Measurements from ENCODE around the gene ODR4. TPM values are rescaled to one million over a fixed set of nuclear protein-coding genes. Genes with fewer than 3 reads are reported as not detected.
"Not testable (repeated sequence)": the region's sequence is repeated elsewhere in the genome, so short reads cannot be mapped to it uniquely, and the experiment has no call there.

Gene ODR4
- total and polyA plus RNA-seq, 2 of the 4 experiments (the other 2 are of a cell fraction): 9.4 to 9.7 TPM

DNA sequence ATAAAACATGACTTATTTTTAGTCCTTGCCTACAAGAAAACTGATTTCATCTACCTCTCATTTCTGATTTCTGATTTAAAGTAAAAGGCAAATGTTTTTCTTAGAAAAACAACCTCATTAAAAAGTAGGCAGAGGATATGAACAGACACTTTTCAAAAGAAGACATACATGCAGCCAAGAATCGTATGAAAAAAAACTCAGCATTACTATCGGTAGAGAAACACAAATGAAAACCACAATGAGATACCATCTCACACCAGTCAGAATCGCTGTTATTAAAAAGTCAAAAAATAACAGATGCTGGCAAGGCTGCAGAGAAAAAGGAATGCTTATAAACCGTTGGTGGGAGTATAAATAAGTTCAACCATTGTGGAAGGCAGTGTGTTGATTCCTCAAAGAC, 16.2 kb downstream of the ODR4 start:
- Histone ChIP-seq H2AFZ (replicated peaks; ENCODE audit: low read length, poor library complexity) (no peak overlapping the region), H3K9ac (ENCODE audit: low read depth, low read length) (no peak overlapping the region), H2BK20ac (ENCODE audit: low read depth, low read length) (no peak overlapping the region), H3K9me3 (ENCODE audit: control insufficient read depth, insufficient read depth, low read length) (no peaks in the 10 kb centered on the region), H4K20me1 (ENCODE audit: insufficient read depth, low read length) (no peaks in the 10 kb centered on the region), H3K23ac (ENCODE audit: low read depth, low read length) (no peak overlapping the region), H3K36me3 (ENCODE audit: control insufficient read depth, insufficient read depth, low read length) (peaks cover 18% of the 10 kb centered on the region), H3K14ac (replicated peaks; ENCODE audit: low read depth, low read length) (no peak overlapping the region), H4K5ac (ENCODE audit: low read depth, low read length) (no peak overlapping the region), H3K18ac (ENCODE audit: low read depth, low read length) (no peak overlapping the region), H3K56ac (ENCODE audit: extremely low read depth, insufficient read depth, low read length) (no peak overlapping the region), H4K91ac (ENCODE audit: insufficient read depth, low read depth, low read length) (no peak overlapping the region), H3K4ac (ENCODE audit: low read depth, low read length) (no peak overlapping the region), H3K9me1 (ENCODE audit: insufficient read depth, low read length) (0 out of 2 replicates have a peak, but pooled peaks cover 3% of the 10 kb centered on the region), H3K4me2 (ENCODE audit: low read depth, low read length) (no peak overlapping the region), H3K4me1 (ENCODE audit: control insufficient read depth, insufficient read depth, low read length) (no peaks in the 10 kb centered on the region), H3K27me3 (ENCODE audit: control insufficient read depth, insufficient read depth, low read length) (no peaks in the 10 kb centered on the region), H2AK5ac (ENCODE audit: low read depth, low read length) (no peak overlapping the region), H3K27ac (ENCODE audit: insufficient read depth, low read length) (no peak overlapping the region), H2BK120ac (ENCODE audit: low read depth, low read length) (no peak overlapping the region), H3K79me1 (ENCODE audit: low read depth in 1 of 2, low read length in 2 of 2) (peaks cover 0 to 3% of the 10 kb centered on the region in 2 experiments; a peak in 2 of 4 replicates), H2BK5ac (ENCODE audit: low read depth, low read length, poor library complexity, severe bottlenecking) (no peak overlapping the region), H4K8ac (ENCODE audit: low read depth in 2 of 2, low read length in 2 of 2) (no peak overlapping the region), H3K4me3 (ENCODE audit: insufficient read depth, low read depth, low read length) (no peak overlapping the region), H2BK15ac (ENCODE audit: low read depth, low read length) (no peak overlapping the region), H2AK9ac (replicated peaks; ENCODE audit: low read depth, low read length, poor library complexity) (no peak overlapping the region)
- BruUV-seq (replicated peaks): no TSS peak
- CTCF ChIA-PET: no interaction called here
- dilution Hi-C loops (cut with HindIII; ENCODE audit: low sequenced_read_pairs, unreplicated experiment): no loop called here
- DNase-seq (no peak), ATAC-seq (ENCODE audit: low read depth) (no peak)
- TF ChIP-seq CHD1 (IDR thresholded peaks at IDR 0.05; ENCODE audit: low read depth, low read length) (no peak), FOS (IDR thresholded peaks at IDR 0.05; ENCODE audit: low read depth, low read length) (no peak)
- POLR2A ChIA-PET (ENCODE audit: unreplicated experiment): no interaction called here
- intact Hi-C loops (cut with micrococcal nuclease): no loop called here
- no CpG with 5 or more reads among the region's 4 CpGs for WGBS, 2 experiments (ENCODE audit: extremely low coverage in 2 of 2, insufficient read length in 1 of 2)
- in situ Hi-C loops (cut with MboI; ENCODE audit: low sequenced_read_pairs): no loop called here

- WGBS, 2 experiments (ENCODE audit: extremely low coverage in 2 of 2, insufficient read length in 1 of 2): 100% methylated on average over 1 of the region's 6 CpGs; no CpG with 5 or more reads in 1 of the 2 experiments
- DNase-seq; in situ Hi-C loops (cut with MboI; ENCODE audit: low sequenced_read_pairs): not testable (repeated sequence)
Measured at GRCh38 chr1:186392711-186393110, 17.1 kb downstream of the ODR4 start.

More at GRCh38 chr1:186392711-186393110, 17.1 kb downstream of the ODR4 start:
- H2BK120ac ChIP-seq (ENCODE audit: low read depth, low read length); BruUV-seq (replicated peaks); H4K5ac ChIP-seq (ENCODE audit: low read depth, low read length); H3K14ac ChIP-seq (replicated peaks; ENCODE audit: low read depth, low read length); H2BK20ac ChIP-seq (ENCODE audit: low read depth, low read length); H3K9ac ChIP-seq (ENCODE audit: low read depth, low read length); H2AK5ac ChIP-seq (ENCODE audit: low read depth, low read length); H4K20me1 ChIP-seq (ENCODE audit: insufficient read depth, low read length); POLR2A ChIA-PET (ENCODE audit: unreplicated experiment); dilution Hi-C loops (cut with HindIII; ENCODE audit: low sequenced_read_pairs, unreplicated experiment); H3K18ac ChIP-seq (ENCODE audit: low read depth, low read length); H4K91ac ChIP-seq (ENCODE audit: insufficient read depth, low read depth, low read length); H3K27ac ChIP-seq (ENCODE audit: insufficient read depth, low read length); H3K56ac ChIP-seq (ENCODE audit: extremely low read depth, insufficient read depth, low read length); H2AFZ ChIP-seq (replicated peaks; ENCODE audit: low read length, poor library complexity); H3K4me3 ChIP-seq (ENCODE audit: insufficient read depth, low read depth, low read length); ATAC-seq (ENCODE audit: low read depth); H2BK5ac ChIP-seq (ENCODE audit: low read depth, low read length, poor library complexity, severe bottlenecking); H3K27me3 ChIP-seq (ENCODE audit: control insufficient read depth, insufficient read depth, low read length); H3K23ac ChIP-seq (ENCODE audit: low read depth, low read length); H4K8ac ChIP-seq (ENCODE audit: low read depth in 2 of 2, low read length in 2 of 2); H3K4me2 ChIP-seq (ENCODE audit: low read depth, low read length); H3K4ac ChIP-seq (ENCODE audit: low read depth, low read length); H3K79me1 ChIP-seq (ENCODE audit: low read depth in 1 of 2, low read length in 2 of 2); H2BK15ac ChIP-seq (ENCODE audit: low read depth, low read length); H3K9me3 ChIP-seq (ENCODE audit: control insufficient read depth, insufficient read depth, low read length); H3K9me1 ChIP-seq (ENCODE audit: insufficient read depth, low read length); H3K4me1 ChIP-seq (ENCODE audit: control insufficient read depth, insufficient read depth, low read length); H2AK9ac ChIP-seq (replicated peaks; ENCODE audit: low read depth, low read length, poor library complexity); intact Hi-C loops (cut with micrococcal nuclease): not testable (repeated sequence)
- peaks cover 20% of the 10 kb centered on the region for H3K36me3 ChIP-seq (ENCODE audit: control insufficient read depth, insufficient read depth, low read length)
- CTCF ChIA-PET: interaction anchor here (1.8 kb wide), 1 partner anchor 10 kb away, joined by 4 read pairs; no protein-coding TSS in a partner anchor

Data from IMR-90 (cell line).